BLaER1 treated with 17β-estradiol and CSF1 and Interleukin-3, amounts not matched to agents 10 nM and 100 nM (cell line): ENCODE measurements around the gene IRAK2.

ENCODE experiments used
- H3K27ac ChIP-seq, 11 experiments: shearing (Covaris generic); formaldehyde crosslinking; 2 replicates each; pipeline ENCODE4 v1.8.1; 2022
- H3K27me3 ChIP-seq, 11 experiments: shearing (Covaris generic); formaldehyde crosslinking; 2 replicates each; pipeline ENCODE4 v1.8.1; 2022
- H3K36me3 ChIP-seq, 11 experiments: shearing (Covaris generic); formaldehyde crosslinking; 2 replicates each; pipeline ENCODE4 v1.8.1; 2022
- H3K4me1 ChIP-seq, 10 experiments: shearing (Covaris generic); formaldehyde crosslinking; 2 replicates each; pipeline ENCODE4 v1.8.1; 2022
- H3K4me2 ChIP-seq, 11 experiments: shearing (Covaris generic); formaldehyde crosslinking; 2 replicates each; pipeline ENCODE4 v1.8.1; 2022
- H3K4me3 ChIP-seq, 10 experiments: shearing (Covaris generic); formaldehyde crosslinking; 2 replicates each; pipeline ENCODE4 v1.8.1; 2022
- H3K9ac ChIP-seq, 11 experiments: shearing (Covaris generic); formaldehyde crosslinking; 2 replicates each; pipeline ENCODE4 v1.8.1; 2022
- H3K9me3 ChIP-seq, 11 experiments: shearing (Covaris generic); formaldehyde crosslinking; replicated peaks in 1 of 11; 2 replicates each; pipeline ENCODE4 v1.8.1; 2022
- H4K20me1 ChIP-seq, 11 experiments: shearing (Covaris generic); formaldehyde crosslinking; 2 replicates each; pipeline ENCODE4 v1.8.1; 2022
- Cebpa-rat ChIP-seq, 11 experiments: shearing (Covaris generic); IDR thresholded peaks; 2 replicates each; pipeline ENCODE4 v1.8.1; 2022

Gene IRAK2

DNA sequence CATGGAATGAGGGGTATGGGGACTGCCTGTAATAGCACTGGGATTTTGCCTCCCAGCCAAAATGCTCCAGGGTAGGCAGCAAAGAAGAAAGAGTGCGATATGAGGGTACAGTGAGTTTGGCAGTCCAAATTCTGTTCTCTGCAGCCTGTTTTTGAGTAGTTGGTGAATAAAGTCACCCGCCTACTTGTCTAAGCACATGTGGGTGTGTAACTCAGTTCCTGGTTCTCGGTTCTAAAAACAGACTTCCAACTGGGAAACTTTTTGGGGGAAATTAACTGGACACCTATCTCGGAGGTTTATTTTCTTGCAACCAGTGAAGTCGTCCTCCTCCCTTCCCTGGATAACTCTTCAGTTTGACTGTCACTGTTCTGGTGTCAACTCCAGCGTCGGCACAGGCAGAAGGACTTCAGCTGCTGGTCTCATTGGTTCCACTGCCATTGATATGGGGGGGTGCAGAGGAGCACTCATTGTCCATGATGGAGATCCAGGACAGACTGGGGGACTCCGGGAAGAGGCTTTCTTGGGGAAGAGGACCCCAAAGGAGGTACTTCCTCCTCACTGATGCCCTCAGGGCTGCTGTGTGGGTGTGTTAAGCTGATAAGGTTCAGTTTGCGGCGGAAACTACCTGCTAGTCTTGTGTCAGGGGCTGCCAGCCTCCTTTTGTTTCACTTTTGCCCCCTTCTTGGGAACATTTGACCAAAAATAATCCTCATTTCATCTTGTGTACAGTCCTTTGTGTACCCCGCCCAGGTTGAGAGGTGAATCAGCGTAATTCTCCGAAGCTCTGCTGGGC, 114.9 kb downstream of the IRAK2 start:
- peaks cover 42 to 86% (median 62%) of the 10 kb centered on the region in 11 experiments for H4K20me1 ChIP-seq
- H3K36me3 ChIP-seq = peaks cover 82 to 93% (median 89%) of the 10 kb centered on the region in 11 experiments
- H3K9ac ChIP-seq = no peak overlapping the region
- no peak overlapping the region for H3K4me3 ChIP-seq
- H3K4me2 ChIP-seq = no peak overlapping the region
- TF ChIP-seq Cebpa-rat (IDR thresholded peaks at IDR 0.05) = no peak
- no peaks in the 10 kb centered on the region for H3K27me3 ChIP-seq
- H3K27ac ChIP-seq = no peak overlapping the region; a peak in 2 of 22 replicates
- H3K9me3 ChIP-seq = no peaks in the 10 kb centered on the region
- peaks cover 52 to 70% (median 65%) of the 10 kb centered on the region in 10 experiments for H3K4me1 ChIP-seq

DNA sequence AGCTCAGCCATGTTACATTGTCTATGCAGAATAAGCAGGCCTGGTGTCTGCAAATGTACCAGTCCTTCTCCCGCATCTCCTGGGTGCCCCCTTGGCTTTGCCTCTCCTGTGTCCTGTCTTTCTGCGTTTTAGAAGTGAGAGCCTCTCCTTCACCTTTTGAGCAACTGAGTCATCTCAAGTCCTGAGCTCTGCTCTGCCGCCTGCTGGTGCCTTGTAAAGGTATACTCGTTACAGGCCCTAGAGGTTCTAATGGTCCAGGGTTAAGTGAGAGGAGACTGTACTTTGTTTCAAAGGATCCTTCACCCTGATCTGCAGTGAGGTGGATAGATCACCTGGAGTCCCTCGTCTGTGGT, 115.4 kb downstream of the IRAK2 start:
- peaks cover 37 to 86% (median 56%) of the 10 kb centered on the region in 11 experiments for H4K20me1 ChIP-seq
- no peak overlapping the region for H3K4me3 ChIP-seq
- peaks cover 55 to 73% (median 69%) of the 10 kb centered on the region in 10 experiments for H3K4me1 ChIP-seq
- H3K9ac ChIP-seq = no peak overlapping the region
- H3K36me3 ChIP-seq = peaks cover 80 to 93% (median 84%) of the 10 kb centered on the region in 11 experiments
- H3K27me3 ChIP-seq = no peaks in the 10 kb centered on the region
- TF ChIP-seq Cebpa-rat (IDR thresholded peaks at IDR 0.05) = no peak
- H3K9me3 ChIP-seq = no peaks in the 10 kb centered on the region
- 0 out of 22 replicates have a peak overlapping the region, but pooled peaks of 1 of the 11 experiments have one; percentile 0 for H3K4me2 ChIP-seq
- no peak overlapping the region; a peak in 2 of 22 replicates for H3K27ac ChIP-seq

DNA sequence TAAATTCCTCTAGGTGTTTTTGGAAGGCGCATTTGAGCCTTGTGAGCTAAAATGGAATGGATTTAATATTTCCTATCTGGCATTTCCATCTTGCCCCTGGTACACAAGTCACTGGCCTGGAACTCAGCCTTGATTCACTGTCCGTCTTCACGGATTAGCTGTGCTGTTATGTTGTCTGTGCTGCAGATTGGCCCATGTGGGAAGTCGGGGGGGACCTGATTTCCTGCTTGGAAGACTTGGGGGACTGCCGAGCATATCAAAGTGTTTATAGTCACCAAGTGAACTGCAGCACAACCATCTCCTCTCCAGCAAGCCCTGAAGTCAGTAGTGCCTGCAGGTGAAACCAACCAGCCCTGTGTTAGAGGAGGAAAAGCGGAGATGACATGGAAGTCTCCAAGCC, 115.9 kb downstream of the IRAK2 start:
- no peaks in the 10 kb centered on the region for H3K9me3 ChIP-seq
- H3K27me3 ChIP-seq = no peaks in the 10 kb centered on the region
- TF ChIP-seq Cebpa-rat (IDR thresholded peaks at IDR 0.05) = no peak
- peaks cover 32 to 84% (median 52%) of the 10 kb centered on the region in 11 experiments for H4K20me1 ChIP-seq
- no peak overlapping the region; a peak in 1 of 22 replicates for H3K27ac ChIP-seq
- H3K9ac ChIP-seq = no peak overlapping the region
- peak overlapping the region in 2 of 11 experiments; percentile 0 to 77; a peak in 2 of 22 replicates for H3K4me2 ChIP-seq
- no peak overlapping the region for H3K4me3 ChIP-seq
- H3K4me1 ChIP-seq = peaks cover 59 to 78% (median 73%) of the 10 kb centered on the region in 10 experiments
- H3K36me3 ChIP-seq = peaks cover 76 to 93% (median 84%) of the 10 kb centered on the region in 11 experiments

DNA sequence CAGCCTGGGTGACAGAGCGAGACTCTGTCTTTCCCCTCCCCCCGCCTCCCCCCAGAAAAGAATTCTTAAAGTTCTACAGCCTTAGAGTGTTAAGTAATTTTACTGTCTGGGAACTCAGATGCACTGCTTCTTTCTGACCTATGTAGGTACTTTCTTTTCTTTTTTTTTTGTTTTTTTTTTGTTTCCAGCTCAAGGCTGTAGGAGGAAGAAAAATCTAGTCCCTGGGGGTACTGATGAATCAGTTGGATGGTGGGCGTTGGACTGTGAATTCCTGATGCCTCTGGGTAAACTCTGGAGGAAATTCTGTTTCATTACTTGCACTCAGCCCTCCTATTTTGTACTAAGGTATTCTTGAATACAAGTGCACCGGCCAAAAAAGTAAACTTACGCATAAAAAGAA, 117.2 kb downstream of the IRAK2 start:
- Histone ChIP-seq H3K9ac (peak overlapping the region in 9 of 11 experiments; percentile 31 to 57 (median 48); a peak in 12 of 22 replicates), H3K36me3 (peaks cover 76 to 93% (median 84%) of the 10 kb centered on the region in 11 experiments), H3K4me2 (peak overlapping the region; percentile 31 to 89 (median 80); a peak in 21 of 22 replicates), H3K4me3 (peak overlapping the region in 3 of 10 experiments; percentile 9 to 22 (median 22); a peak in 2 of 20 replicates), H3K27me3 (no peaks in the 10 kb centered on the region), H3K27ac (peak overlapping the region in 9 of 11 experiments; percentile 14 to 92 (median 65); a peak in 17 of 22 replicates), H4K20me1 (peaks cover 19 to 76% (median 38%) of the 10 kb centered on the region in 11 experiments), H3K4me1 (peaks cover 67 to 87% (median 80%) of the 10 kb centered on the region in 10 experiments), H3K9me3 (no peaks in the 10 kb centered on the region)
- TF ChIP-seq Cebpa-rat (IDR thresholded peaks at IDR 0.05) = no peak

DNA sequence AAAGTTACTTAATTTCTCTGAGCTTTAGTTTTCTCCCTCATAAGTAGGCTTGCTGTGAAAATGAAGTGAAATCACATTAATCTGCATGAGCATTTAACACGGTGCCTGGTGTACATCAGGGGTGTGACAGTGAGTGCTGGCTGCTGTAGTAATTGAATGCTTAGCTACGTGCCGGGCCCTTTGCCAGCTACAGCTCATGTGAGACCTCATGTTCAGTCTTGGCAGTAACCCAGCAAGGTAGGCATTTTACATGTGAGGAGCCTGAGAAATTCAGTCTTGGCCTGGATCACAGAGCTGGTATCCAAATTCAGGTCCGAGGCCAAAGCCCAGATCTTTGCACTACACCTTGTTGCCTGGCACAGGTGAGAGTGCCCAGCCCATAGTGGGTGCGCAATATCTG, 118.9 kb downstream of the IRAK2 start:
- peak overlapping the region in 9 of 11 experiments; percentile 43 to 92 (median 65); a peak in 16 of 22 replicates for H3K27ac ChIP-seq
- no peak overlapping the region for H3K4me3 ChIP-seq
- H3K9ac ChIP-seq = peak overlapping the region in 8 of 11 experiments; percentile 0 to 60 (median 46); a peak in 12 of 22 replicates
- H3K4me2 ChIP-seq = peak overlapping the region; percentile 72 to 89 (median 80)
- peaks cover 76 to 93% (median 84%) of the 10 kb centered on the region in 11 experiments for H3K36me3 ChIP-seq
- H3K4me1 ChIP-seq = peaks cover 52 to 98% (median 88%) of the 10 kb centered on the region in 10 experiments
- no peaks in the 10 kb centered on the region for H3K27me3 ChIP-seq
- peaks cover 2 to 64% (median 21%) of the 10 kb centered on the region in 11 experiments; a peak in 18 of 22 replicates for H4K20me1 ChIP-seq
- no peaks in the 10 kb centered on the region for H3K9me3 ChIP-seq
- no peak for TF ChIP-seq Cebpa-rat (IDR thresholded peaks at IDR 0.05)

DNA sequence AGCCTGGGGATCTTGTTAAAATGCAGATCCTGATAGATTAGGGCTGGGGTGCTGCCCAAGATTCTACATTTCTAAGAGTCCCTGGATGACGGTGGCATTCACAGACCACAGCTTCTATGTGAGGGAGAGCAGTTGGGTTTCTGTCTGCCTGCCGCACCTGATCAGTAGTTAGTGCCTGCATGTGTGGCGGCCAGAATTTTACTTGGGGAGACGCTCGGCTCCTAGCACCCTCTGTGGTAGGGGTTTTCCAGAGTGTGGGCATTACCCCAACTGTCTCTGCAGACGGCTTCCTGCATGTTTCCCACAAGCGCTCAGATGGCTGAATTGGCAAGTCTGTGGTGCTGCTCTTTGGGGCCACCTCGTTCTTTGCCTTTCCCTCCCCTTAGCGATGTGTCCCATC, 119.8 kb downstream of the IRAK2 start:
- H3K27me3 ChIP-seq = no peaks in the 10 kb centered on the region
- peaks cover 57 to 100% (median 96%) of the 10 kb centered on the region in 10 experiments for H3K4me1 ChIP-seq
- no peaks in the 10 kb centered on the region for H3K9me3 ChIP-seq
- peaks cover 0 to 56% (median 19%) of the 10 kb centered on the region in 11 experiments; a peak in 16 of 22 replicates for H4K20me1 ChIP-seq
- peak overlapping the region in 9 of 11 experiments; percentile 43 to 92 (median 65); a peak in 19 of 22 replicates for H3K27ac ChIP-seq
- peaks cover 76 to 93% (median 84%) of the 10 kb centered on the region in 11 experiments for H3K36me3 ChIP-seq
- no peak for TF ChIP-seq Cebpa-rat (IDR thresholded peaks at IDR 0.05)
- H3K9ac ChIP-seq = peak overlapping the region in 10 of 11 experiments; percentile 28 to 60 (median 42); a peak in 17 of 22 replicates
- peak overlapping the region; percentile 72 to 89 (median 80) for H3K4me2 ChIP-seq
- H3K4me3 ChIP-seq = 0 out of 20 replicates have a peak overlapping the region, but pooled peaks of 1 of the 10 experiments have one; percentile 24

DNA sequence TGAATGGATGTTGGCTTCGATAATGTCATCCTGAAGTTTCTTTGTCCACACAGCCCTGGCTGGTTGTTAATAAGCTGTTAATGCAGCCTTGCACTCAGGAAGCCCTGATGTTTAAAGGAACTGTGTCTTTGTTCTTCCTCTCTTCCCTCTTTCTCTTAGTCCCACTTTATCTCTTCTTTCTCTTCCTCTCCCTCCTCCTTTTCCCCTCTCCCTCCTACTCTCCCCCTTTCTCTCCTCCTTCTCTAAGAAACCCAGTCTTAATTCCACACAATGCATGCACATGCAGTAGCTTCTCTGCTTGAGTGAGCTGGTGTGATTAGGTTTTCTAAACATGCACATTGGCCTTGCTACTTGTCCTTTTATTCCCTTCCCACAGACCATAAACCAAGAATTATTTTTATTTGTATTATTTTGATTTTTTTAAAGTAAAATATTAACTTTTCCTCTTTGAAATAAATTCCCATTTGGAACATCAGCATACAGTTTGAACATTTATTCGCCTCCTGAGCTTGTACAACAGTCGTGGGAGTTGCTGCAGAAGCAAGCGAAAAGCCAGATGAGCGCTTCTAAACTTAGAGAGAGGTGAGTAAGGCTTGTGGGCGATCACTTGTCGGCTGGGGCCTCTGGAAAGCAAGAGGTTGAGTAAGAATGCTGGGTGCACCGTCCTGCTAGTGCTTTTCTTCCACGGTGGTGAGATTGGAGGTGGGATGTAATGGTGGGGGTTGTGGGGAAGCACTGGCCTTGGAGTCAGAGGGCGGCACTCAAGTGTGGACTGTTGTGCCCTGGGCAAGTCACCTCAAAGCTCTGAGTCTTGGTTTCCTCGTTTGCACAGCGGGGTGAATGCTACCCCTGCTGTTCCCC, 120.8 kb downstream of the IRAK2 start:
- Histone ChIP-seq H3K9ac (peak overlapping the region in 8 of 11 experiments; percentile 28 to 60 (median 48); a peak in 11 of 22 replicates), H4K20me1 (peaks cover 0 to 46% (median 10%) of the 10 kb centered on the region in 11 experiments; a peak in 13 of 22 replicates), H3K27ac (peak overlapping the region in 9 of 11 experiments; percentile 43 to 94 (median 65); a peak in 18 of 22 replicates), H3K4me3 (no peak overlapping the region), H3K4me1 (peaks cover 67 to 100% (median 99%) of the 10 kb centered on the region in 10 experiments), H3K36me3 (peaks cover 67 to 93% (median 82%) of the 10 kb centered on the region in 11 experiments), H3K4me2 (peak overlapping the region; percentile 72 to 89 (median 80)), H3K9me3 (no peaks in the 10 kb centered on the region), H3K27me3 (no peaks in the 10 kb centered on the region)
- no peak for TF ChIP-seq Cebpa-rat (IDR thresholded peaks at IDR 0.05)

DNA sequence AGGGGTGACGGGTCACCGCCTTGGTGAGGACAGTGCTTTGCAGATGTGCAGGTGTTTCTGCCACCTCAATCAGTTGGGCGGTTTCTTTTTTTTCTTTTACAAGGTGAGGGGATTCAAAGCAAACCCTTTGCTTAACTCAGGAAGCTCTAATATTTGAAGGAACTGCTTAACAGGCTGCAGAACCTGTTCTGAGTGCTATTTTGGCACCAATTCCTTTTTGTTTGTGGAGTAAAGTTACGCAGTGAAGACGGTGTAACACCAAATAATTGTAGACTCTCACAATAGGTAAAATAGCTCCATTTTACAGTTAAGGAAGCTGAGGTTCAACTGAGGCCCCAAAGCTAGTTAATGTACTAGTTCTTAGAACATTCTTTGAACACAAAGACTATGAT, 121.4 kb downstream of the IRAK2 start:
- Histone ChIP-seq H3K9me3 (no peaks in the 10 kb centered on the region), H3K9ac (peak overlapping the region in 3 of 11 experiments; percentile 21 to 30 (median 21); a peak in 3 of 22 replicates), H3K4me1 (peaks cover 73 to 100% (median 99%) of the 10 kb centered on the region in 10 experiments), H3K27ac (peak overlapping the region in 7 of 11 experiments; percentile 17 to 94 (median 66); a peak in 9 of 22 replicates), H4K20me1 (peaks cover 0 to 40% (median 6%) of the 10 kb centered on the region in 11 experiments; a peak in 10 of 22 replicates), H3K36me3 (peaks cover 60 to 92% (median 80%) of the 10 kb centered on the region in 11 experiments), H3K4me2 (peak overlapping the region; percentile 72 to 89 (median 80); a peak in 21 of 22 replicates), H3K27me3 (no peaks in the 10 kb centered on the region), H3K4me3 (no peak overlapping the region)
- no peak for TF ChIP-seq Cebpa-rat (IDR thresholded peaks at IDR 0.05)
